Vein endothelial cell (primary cell): ENCODE data around the gene MMRN1. TPM values are rescaled to one million over a fixed set of nuclear protein-coding genes. Genes with fewer than 3 reads are reported as not detected.

Source experiments
- total RNA-seq: library from RNA; depleted of rRNA; stranded (reverse); fragments of >200 nt; gene quantifications from 2 replicates; pipeline ENCODE4 v1.2.3, GENCODE V29; 2012

The MMRN1 gene
- 889 and 1,432 TPM in 2 replicates for total RNA-seq

GRCh38 chr4:89894649-89895550 lies at the start of gene MMRN1:
TSS of gene MMRN1 (plus strand) at chr4:89894854. CDS start at chr4:89894972, 118 bp downstream.

Other genes with a start within 250 kb of the MMRN1 start
- 94.4 and 107 TPM in 2 replicates for gene SNCA, start 57.7 kb upstream of the MMRN1 start, total RNA-seq
- 2.0 and 2.6 TPM in 2 replicates for gene CCSER1, start 232.5 kb downstream of the MMRN1 start, total RNA-seq